Measurements from ENCODE around the gene SLC22A16.
A peak's percentile ranks its signal among the peaks of the same experiment; 100 is the strongest.

Gene SLC22A16

DNA sequence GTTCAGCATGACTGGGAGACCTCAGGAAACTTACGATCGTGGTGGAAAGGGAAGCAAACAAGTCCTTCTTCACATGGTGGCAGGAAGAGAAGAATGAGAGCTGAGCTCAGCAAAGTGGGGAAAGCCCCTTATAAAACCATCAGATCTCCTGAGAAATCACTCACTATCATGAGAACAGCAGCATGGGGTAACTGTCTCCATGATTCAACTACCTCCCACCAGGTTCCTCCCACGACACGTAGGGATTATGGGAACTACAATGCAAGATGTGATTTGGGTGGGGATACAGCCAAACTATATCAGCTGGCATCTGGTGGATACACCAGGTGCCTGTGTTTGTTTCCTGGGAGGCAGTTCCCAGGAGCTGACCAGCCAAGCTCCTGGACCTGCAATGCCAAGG, 65.9 kb downstream of the SLC22A16 start:
- no peak overlapping the region for H3K4me3 ChIP-seq (ENCODE audit: low read depth, low read length)
- no peak for DNase-seq (ENCODE audit: low read depth)
- TF ChIP-seq, protein P1, sequence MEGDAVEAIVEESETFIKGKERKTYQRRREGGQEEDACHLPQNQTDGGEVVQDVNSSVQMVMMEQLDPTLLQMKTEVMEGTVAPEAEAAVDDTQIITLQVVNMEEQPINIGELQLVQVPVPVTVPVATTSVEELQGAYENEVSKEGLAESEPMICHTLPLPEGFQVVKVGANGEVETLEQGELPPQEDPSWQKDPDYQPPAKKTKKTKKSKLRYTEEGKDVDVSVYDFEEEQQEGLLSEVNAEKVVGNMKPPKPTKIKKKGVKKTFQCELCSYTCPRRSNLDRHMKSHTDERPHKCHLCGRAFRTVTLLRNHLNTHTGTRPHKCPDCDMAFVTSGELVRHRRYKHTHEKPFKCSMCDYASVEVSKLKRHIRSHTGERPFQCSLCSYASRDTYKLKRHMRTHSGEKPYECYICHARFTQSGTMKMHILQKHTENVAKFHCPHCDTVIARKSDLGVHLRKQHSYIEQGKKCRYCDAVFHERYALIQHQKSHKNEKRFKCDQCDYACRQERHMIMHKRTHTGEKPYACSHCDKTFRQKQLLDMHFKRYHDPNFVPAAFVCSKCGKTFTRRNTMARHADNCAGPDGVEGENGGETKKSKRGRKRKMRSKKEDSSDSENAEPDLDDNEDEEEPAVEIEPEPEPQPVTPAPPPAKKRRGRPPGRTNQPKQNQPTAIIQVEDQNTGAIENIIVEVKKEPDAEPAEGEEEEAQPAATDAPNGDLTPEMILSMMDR (IDR thresholded peaks at IDR 0.05; ENCODE audit: insufficient read depth, low read depth, low read length, missing control alignments), result no peak

DNA sequence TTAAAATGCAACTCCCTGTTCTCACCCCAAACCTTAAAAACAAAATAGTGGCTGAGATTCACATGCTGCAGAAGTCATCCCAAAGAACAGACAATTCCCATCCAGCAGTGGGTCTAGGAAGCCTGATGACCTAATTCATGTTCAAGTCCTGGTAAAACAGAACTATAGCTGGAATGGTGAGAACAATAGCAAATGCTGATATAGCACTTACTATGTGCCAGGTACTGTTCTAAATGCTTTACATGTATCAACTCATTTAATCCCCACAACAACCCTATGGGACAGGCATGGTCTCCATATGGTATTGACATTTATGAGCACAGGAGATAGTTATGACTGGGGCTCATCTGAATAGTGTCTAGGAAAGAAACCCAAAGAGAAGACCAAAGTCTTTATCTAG, 66.6 kb downstream of the SLC22A16 start:
- TF ChIP-seq, protein P1 (IDR thresholded peaks at IDR 0.05; ENCODE audit: insufficient read depth, low read depth, low read length, missing control alignments), result no peak
- H3K4me3 ChIP-seq (ENCODE audit: low read depth, low read length), result no peak overlapping the region
- DNase-seq (ENCODE audit: low read depth), result no peak

DNA sequence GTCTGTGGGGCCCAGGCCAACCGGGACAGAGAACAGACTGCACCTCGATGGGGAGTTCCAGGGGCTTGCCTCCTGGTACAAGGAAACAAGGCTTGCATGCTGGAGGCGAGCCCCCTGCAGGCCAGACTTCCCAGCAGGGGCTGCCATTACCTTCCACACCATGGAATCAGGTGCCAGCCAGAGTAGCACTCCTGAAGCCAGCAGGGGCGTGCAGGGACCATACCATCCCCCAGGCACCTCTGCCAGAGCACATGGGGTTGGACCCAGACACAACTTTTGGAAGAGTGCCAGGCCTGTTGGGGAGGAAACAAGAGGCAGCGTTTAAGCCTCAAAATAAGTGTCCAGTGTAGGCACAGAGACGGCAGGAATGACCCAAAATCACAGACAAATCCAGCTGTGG, 67.5 kb downstream of the SLC22A16 start:
- H3K4me3 ChIP-seq (ENCODE audit: low read depth, low read length), result no peak overlapping the region
- TF ChIP-seq, protein P1 (IDR thresholded peaks at IDR 0.05; ENCODE audit: insufficient read depth, low read depth, low read length, missing control alignments), result peak; percentile 2
- DNase-seq (ENCODE audit: low read depth), result no peak

DNA sequence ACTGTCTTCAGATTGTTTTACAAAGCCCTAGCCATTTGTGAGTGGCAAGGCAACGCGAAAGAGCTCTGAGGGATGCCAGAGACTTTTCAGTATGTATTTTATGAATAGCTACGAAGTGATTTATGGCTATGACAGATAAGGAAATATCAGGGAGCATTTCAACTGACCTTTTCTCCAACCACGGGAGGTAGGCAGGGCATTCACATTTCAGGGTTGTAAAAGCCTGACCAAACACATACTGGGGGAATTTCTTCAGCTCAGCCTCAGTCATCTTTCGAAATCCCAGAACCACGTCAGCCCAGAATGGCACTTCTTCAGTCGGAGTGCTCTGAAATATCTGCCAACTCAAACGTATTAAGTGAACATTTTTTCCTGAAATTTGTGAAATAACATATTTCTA, 71.8 kb downstream of the SLC22A16 start:
- no peak overlapping the region for H3K4me3 ChIP-seq (ENCODE audit: low read depth, low read length)
- TF ChIP-seq, protein P1 (IDR thresholded peaks at IDR 0.05; ENCODE audit: insufficient read depth, low read depth, low read length, missing control alignments), result no peak
- no peak for DNase-seq (ENCODE audit: low read depth)

DNA sequence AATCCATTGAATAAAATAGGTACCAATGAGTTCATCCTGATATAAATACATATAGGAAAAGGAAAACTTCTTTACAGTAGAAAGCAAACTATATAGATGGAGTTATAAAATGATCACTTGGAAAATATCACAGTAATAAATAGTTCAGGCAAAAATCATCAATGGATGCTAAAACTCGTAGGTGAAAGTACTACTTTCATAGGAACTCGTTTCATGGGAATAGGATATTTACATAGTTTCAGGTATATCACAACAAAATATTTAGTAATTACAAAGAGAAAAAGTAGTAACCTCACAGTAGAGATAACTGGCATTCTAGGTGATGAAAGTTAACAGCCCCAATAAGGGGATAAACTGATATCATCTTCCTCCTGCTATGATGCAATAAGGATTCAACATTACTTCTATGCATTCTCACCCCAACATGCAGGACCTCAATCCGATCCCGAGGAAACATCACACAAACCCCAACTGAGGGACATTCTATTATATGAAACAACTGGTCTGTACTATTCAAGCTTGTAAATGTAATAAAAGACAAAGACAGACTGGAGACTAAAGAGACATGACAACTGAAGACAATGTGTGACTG, 74.7 kb downstream of the SLC22A16 start:
- H3K4me3 ChIP-seq (ENCODE audit: low read depth, low read length), result no peak overlapping the region
- DNase-seq (ENCODE audit: low read depth), result no peak
- TF ChIP-seq, protein P1 (IDR thresholded peaks at IDR 0.05; ENCODE audit: insufficient read depth, low read depth, low read length, missing control alignments), result no peak

DNA sequence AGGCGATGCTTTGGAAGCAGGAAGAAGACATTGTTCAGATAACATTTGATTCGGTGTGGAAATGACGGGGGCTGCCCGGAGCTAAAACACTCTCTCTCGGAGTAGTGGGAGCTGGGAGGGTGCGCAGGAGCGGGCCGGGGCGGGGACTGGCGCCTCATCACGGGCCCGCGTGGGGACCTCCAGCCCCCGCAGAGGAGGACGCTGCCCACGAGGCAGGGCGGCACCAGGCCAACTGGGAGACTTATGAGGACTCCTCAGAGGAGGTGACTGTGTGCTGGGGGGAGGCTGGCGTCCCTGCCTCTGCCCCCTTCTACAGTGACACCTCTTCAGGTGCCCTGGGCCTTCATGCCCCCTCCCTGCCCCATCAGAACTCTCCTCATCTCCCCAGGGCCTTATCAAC, 76.2 kb downstream of the SLC22A16 start:
- no peak for DNase-seq (ENCODE audit: low read depth)
- no peak overlapping the region for H3K4me3 ChIP-seq (ENCODE audit: low read depth, low read length)
- TF ChIP-seq, protein P1 (IDR thresholded peaks at IDR 0.05; ENCODE audit: insufficient read depth, low read depth, low read length, missing control alignments), result no peak
